ENCODE measurements around the gene TTLL4.

TTLL4 gene

GRCh38 chr2:218733171-218734021, 22.8 kb downstream of the TTLL4 start:
- Histone ChIP-seq H3K9ac (ENCODE audit: low read length) (no peak overlapping the region), H2AFZ (ENCODE audit: low read depth, low read length) (no peak overlapping the region), H3K9me3 (ENCODE audit: insufficient read depth, low read length) (no peaks in the 10 kb centered on the region), H3K4me2 (ENCODE audit: low read length) (no peak overlapping the region), H3K4me1 (ENCODE audit: low read length) (peaks cover 3% of the 10 kb centered on the region; the same call in 1 of the 2 replicates), H3K36me3 (replicated peaks; ENCODE audit: low read depth, low read length) (peaks cover 2% of the 10 kb centered on the region), H3K79me2 (ENCODE audit: low read length) (peaks cover 22% of the 10 kb centered on the region), H4K20me1 (ENCODE audit: insufficient read depth, low read length) (peaks cover 4% of the 10 kb centered on the region; the same call in 1 of the 2 replicates), H3K4me3 (ENCODE audit: low read length) (no peak overlapping the region), H3K27me3 (ENCODE audit: low read depth, low read length) (no peaks in the 10 kb centered on the region), H3K27ac (ENCODE audit: low read length) (no peak overlapping the region)
- TF ChIP-seq EZH2phosphoT487 (IDR thresholded peaks at IDR 0.05; ENCODE audit: low read depth) (no peak), CTCF (IDR thresholded peaks at IDR 0.05; ENCODE audit: low read depth, low read length) (no peak)

- Histone ChIP-seq H3K4me1 (ENCODE audit: low read length) (peaks cover 3% of the 10 kb centered on the region; the same call in 1 of the 2 replicates), H3K4me2 (ENCODE audit: low read length) (no peak overlapping the region), H3K27me3 (ENCODE audit: low read depth, low read length) (no peaks in the 10 kb centered on the region), H3K79me2 (ENCODE audit: low read length) (peaks cover 20% of the 10 kb centered on the region), H3K36me3 (replicated peaks; ENCODE audit: low read depth, low read length) (peaks cover 7% of the 10 kb centered on the region), H3K4me3 (ENCODE audit: low read length) (no peak overlapping the region), H3K9me3 (ENCODE audit: insufficient read depth, low read length) (no peaks in the 10 kb centered on the region), H3K9ac (ENCODE audit: low read length) (no peak overlapping the region), H4K20me1 (ENCODE audit: insufficient read depth, low read length) (peaks cover 4% of the 10 kb centered on the region; the same call in 1 of the 2 replicates), H2AFZ (ENCODE audit: low read depth, low read length) (no peak overlapping the region), H3K27ac (ENCODE audit: low read length) (no peak overlapping the region)
- TF ChIP-seq CTCF (IDR thresholded peaks at IDR 0.05; ENCODE audit: low read depth, low read length) (no peak), EZH2phosphoT487 (IDR thresholded peaks at IDR 0.05; ENCODE audit: low read depth) (no peak)
Measured at GRCh38 chr2:218734190-218734975, 23.7 kb downstream of the TTLL4 start.

DNA sequence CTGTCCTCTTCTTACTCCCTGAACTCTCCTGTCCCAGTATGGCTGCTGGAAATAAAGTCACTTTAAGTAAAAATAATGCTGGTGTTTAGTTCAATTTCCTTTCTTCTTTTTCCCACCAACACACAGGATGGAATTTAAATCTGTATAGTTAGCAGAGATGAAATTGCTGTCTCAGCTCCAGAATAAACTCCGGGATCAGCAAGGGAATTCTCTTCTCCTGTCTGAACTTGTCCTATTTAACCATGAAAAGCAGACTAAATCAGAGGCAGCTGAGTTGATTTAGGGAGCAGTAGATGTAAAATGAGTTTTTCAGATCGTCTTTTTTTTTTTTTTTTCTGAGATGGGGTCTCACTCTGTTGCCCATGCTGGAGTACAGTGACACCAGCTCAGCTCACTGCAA, 25.9 kb downstream of the TTLL4 start:
- Histone ChIP-seq H3K9me3 (ENCODE audit: insufficient read depth, low read length) (no peaks in the 10 kb centered on the region), H3K36me3 (replicated peaks; ENCODE audit: low read depth, low read length) (peaks cover 7% of the 10 kb centered on the region), H2AFZ (ENCODE audit: low read depth, low read length) (no peak overlapping the region), H3K79me2 (ENCODE audit: low read length) (peaks cover 20% of the 10 kb centered on the region), H3K4me1 (ENCODE audit: low read length) (peaks cover 3% of the 10 kb centered on the region; the same call in 1 of the 2 replicates), H4K20me1 (ENCODE audit: insufficient read depth, low read length) (peaks cover 4% of the 10 kb centered on the region; the same call in 1 of the 2 replicates), H3K9ac (ENCODE audit: low read length) (no peak overlapping the region), H3K4me2 (ENCODE audit: low read length) (no peak overlapping the region), H3K4me3 (ENCODE audit: low read length) (no peak overlapping the region), H3K27me3 (ENCODE audit: low read depth, low read length) (no peaks in the 10 kb centered on the region), H3K27ac (ENCODE audit: low read length) (no peak overlapping the region)
- no peak for TF ChIP-seq EZH2phosphoT487 (IDR thresholded peaks at IDR 0.05; ENCODE audit: low read depth)
- TF ChIP-seq CTCF (IDR thresholded peaks at IDR 0.05; ENCODE audit: low read depth, low read length), result no peak

DNA sequence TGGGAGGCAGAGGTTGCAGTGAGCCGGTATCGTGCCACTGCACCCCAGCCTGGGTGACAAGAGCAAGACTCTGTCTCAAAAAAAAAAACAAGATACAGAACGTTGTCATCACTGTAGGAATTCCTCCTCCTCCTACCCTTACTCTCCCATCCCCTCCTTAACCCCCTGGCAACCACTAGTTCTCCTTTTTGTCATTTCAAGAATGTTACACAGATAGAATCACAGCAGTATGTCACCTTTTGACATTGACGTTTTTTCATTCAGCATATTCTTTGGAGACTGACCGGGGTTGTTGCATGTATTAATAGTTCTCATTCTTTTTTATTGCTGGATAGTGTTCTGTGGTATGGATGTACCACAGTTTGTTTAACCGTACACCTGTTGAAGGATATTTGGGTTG, 32.4 kb downstream of the TTLL4 start:
- peaks cover 32% of the 10 kb centered on the region for H3K4me1 ChIP-seq (ENCODE audit: low read length)
- no peaks in the 10 kb centered on the region for H3K9me3 ChIP-seq (ENCODE audit: insufficient read depth, low read length)
- H3K4me2 ChIP-seq (ENCODE audit: low read length), result peak overlapping the region; percentile 63
- TF ChIP-seq CTCF (IDR thresholded peaks at IDR 0.05; ENCODE audit: low read depth, low read length), result no peak
- no peak overlapping the region for H2AFZ ChIP-seq (ENCODE audit: low read depth, low read length)
- H4K20me1 ChIP-seq (ENCODE audit: insufficient read depth, low read length), result peaks cover 8% of the 10 kb centered on the region
- H3K9ac ChIP-seq (ENCODE audit: low read length), result no peak overlapping the region
- H3K36me3 ChIP-seq (replicated peaks; ENCODE audit: low read depth, low read length), result peaks cover 22% of the 10 kb centered on the region
- no peak overlapping the region for H3K27ac ChIP-seq (ENCODE audit: low read length)
- peak overlapping the region; percentile 31; the same call in 1 of the 2 replicates for H3K4me3 ChIP-seq (ENCODE audit: low read length)
- H3K27me3 ChIP-seq (ENCODE audit: low read depth, low read length), result no peaks in the 10 kb centered on the region
- H3K79me2 ChIP-seq (ENCODE audit: low read length), result no peaks in the 10 kb centered on the region
